Measurements from ENCODE around the gene RAB11B. TPM values are rescaled to one million over a fixed set of nuclear protein-coding genes. Genes with fewer than 3 reads are reported as not detected.

RAB11B gene
- total and polyA plus RNA-seq, 4 donors = 27.3 to 91.2 (median 45.0) TPM

GRCh38 chr19:8355631-8356402 lies 34.3 kb upstream of the RAB11B start:
- DNase-seq (ENCODE audit: low spot score) = no peak
- TF ChIP-seq MAX (IDR thresholded peaks at IDR 0.05) (no peak), RAD21 (IDR thresholded peaks at IDR 0.05) (peak; percentile 28 to 44), REST (IDR thresholded peaks at IDR 0.05) (no peak), ZBTB33 (IDR thresholded peaks at IDR 0.05) (no peak), TAF1 (conservative IDR thresholded peaks at IDR 0.05) (no peak), HNF4A (conservative IDR thresholded peaks at IDR 0.05) (peak in 1 of 2 donors; percentile 35), RXRA (IDR thresholded peaks at IDR 0.05) (peak; percentile 59 to 80), NR2F2 (IDR thresholded peaks at IDR 0.05) (peak; percentile 99), ATF3 (IDR thresholded peaks at IDR 0.05) (no peak), CTCF (IDR thresholded peaks at IDR 0.05; ENCODE audit: low read depth, low read length, missing input control) (no peak), SP1 (IDR thresholded peaks at IDR 0.05) (peak; percentile 48), GABPA (IDR thresholded peaks at IDR 0.05 in 1 of 2, conservative IDR thresholded peaks at IDR 0.05 in 1 of 2) (no peak), YY1 (IDR thresholded peaks at IDR 0.05) (no peak), HNF4G (IDR thresholded peaks at IDR 0.05) (no peak), EGR1 (IDR thresholded peaks at IDR 0.05; ENCODE audit: low read depth in 2 of 2) (peak in 1 of 2 donors; percentile 14), JUND (IDR thresholded peaks at IDR 0.05) (peak; percentile 80 to 91)
- H3K36me3 ChIP-seq (ENCODE audit: control insufficient read depth in 4 of 4, insufficient read depth in 3 of 4, low read depth in 1 of 4, low read length in 3 of 4) = no peaks in the 10 kb centered on the region
- 70% methylated on average over 6 of the region's 6 CpGs for WGBS
- H3K4me1 ChIP-seq (ENCODE audit: control insufficient read depth in 4 of 4, insufficient read depth in 4 of 4, low read length in 3 of 4) = peaks cover 4 to 35% (median 10%) of the 10 kb centered on the region in 4 donors
- H3K27me3 ChIP-seq (ENCODE audit: control insufficient read depth in 4 of 4, insufficient read depth in 4 of 4, low read length in 3 of 4) = no peaks in the 10 kb centered on the region
- no peak overlapping the region for H3K4me3 ChIP-seq (ENCODE audit: low read depth in 1 of 3, low read length in 3 of 3)
- H3K9ac ChIP-seq (ENCODE audit: low read depth in 1 of 2, low read length in 2 of 2) = no peak overlapping the region
- no peaks in the 10 kb centered on the region for H3K9me3 ChIP-seq (ENCODE audit: control insufficient read depth in 4 of 4, low read length in 3 of 4)
- peak overlapping the region; percentile 17 to 72 for H3K27ac ChIP-seq (ENCODE audit: low read depth in 1 of 2, low read length in 2 of 2)
